MM.1S (cell line): ENCODE results near the gene FANCC.

ENCODE experiments used
- DNase-seq: peaks from one replicate; pipeline ENCODE4 v3.0.0-alpha.2; 2015
- H2AFZ ChIP-seq: fragments of 300-600 bp; sonication (generic); 2 replicates; pipeline ENCODE4 v1.6.0; 2016; ENCODE audit warnings: antibody characterized with exemption, low read length
- H3F3A ChIP-seq: fragments of 300-600 bp; sonication (generic); 2 replicates; pipeline ENCODE4 v1.6.1; 2016; ENCODE audit warnings: mild to moderate bottlenecking, antibody characterized with exemption, low read length, moderate library complexity, mixed read lengths; ENCODE audit not compliant: insufficient read depth
- H3K27ac ChIP-seq: fragments of 300-600 bp; sonication (generic); 2 replicates; pipeline ENCODE4 v1.5.1; 2016; ENCODE audit warnings: mild to moderate bottlenecking, low read length
- H3K27me3 ChIP-seq: fragments of 300-600 bp; sonication (generic); replicated peaks from 2 replicates; pipeline ENCODE4 v1.6.0; 2016; ENCODE audit warnings: low read length; ENCODE audit not compliant: insufficient read depth
- H3K36me3 ChIP-seq: fragments of 300-600 bp; sonication (generic); replicated peaks from 2 replicates; pipeline ENCODE4 v1.6.1; 2016; ENCODE audit warnings: mild to moderate bottlenecking, low read length, mixed read lengths; ENCODE audit not compliant: insufficient read depth
- H3K4me1 ChIP-seq: fragments of 300-600 bp; sonication (generic); 2 replicates; pipeline ENCODE4 v1.6.1; 2016; ENCODE audit warnings: low read length, mixed read lengths
- H3K4me2 ChIP-seq: fragments of 300-600 bp; sonication (generic); 2 replicates; pipeline ENCODE4 v1.6.0; 2016; ENCODE audit warnings: low read depth, low read length
- H3K4me3 ChIP-seq: fragments of 300-600 bp; sonication (generic); 2 replicates; pipeline ENCODE4 v1.5.1; 2016; ENCODE audit warnings: low read length, mixed read lengths
- H3K79me2 ChIP-seq: fragments of 300-600 bp; sonication (generic); 2 replicates; pipeline ENCODE4 v1.6.1; 2016; ENCODE audit warnings: mixed run types, low read length, mixed read lengths
- H3K9ac ChIP-seq: fragments of 300-600 bp; sonication (generic); 2 replicates; pipeline ENCODE4 v1.6.1; 2016; ENCODE audit warnings: low read length, mixed read lengths
- H3K9me2 ChIP-seq: fragments of 300-600 bp; sonication (generic); replicated peaks from 2 replicates; pipeline ENCODE4 v1.6.1; 2016; ENCODE audit warnings: mild to moderate bottlenecking, low read length, mixed read lengths; ENCODE audit not compliant: insufficient read depth
- H3K9me3 ChIP-seq: fragments of 300-600 bp; sonication (generic); replicated peaks from 2 replicates; pipeline ENCODE4 v1.6.1; 2016; ENCODE audit warnings: mild to moderate bottlenecking, low read length, mixed read lengths; ENCODE audit not compliant: insufficient read depth
- H4K20me1 ChIP-seq: fragments of 300-600 bp; sonication (generic); 2 replicates; pipeline ENCODE4 v1.6.1; 2016; ENCODE audit warnings: mild to moderate bottlenecking, low read length, moderate library complexity, mixed read lengths; ENCODE audit not compliant: insufficient read depth
- EZH2 ChIP-seq: fragments of 300-600 bp; sonication (generic); optimal IDR thresholded peaks from 2 replicates; pipeline ENCODE3; 2017; ENCODE audit warnings: low read depth, mild to moderate bottlenecking, antibody characterized with exemption, low read length, mixed read lengths
- EZH2phosphoT487 ChIP-seq: fragments of 300-600 bp; sonication (generic); IDR thresholded peaks from 2 replicates; pipeline ENCODE4 v1.6.1; 2018; ENCODE audit warnings: antibody characterized with exemption, low read length
- TF ChIP-seq, protein P1 (sequence below): fragments of 300-600 bp; sonication (generic); IDR thresholded peaks from 2 replicates; pipeline ENCODE4 v1.5.1; 2016; ENCODE audit warnings: antibody characterized with exemption, low read length, mixed read lengths

FANCC gene

DNA sequence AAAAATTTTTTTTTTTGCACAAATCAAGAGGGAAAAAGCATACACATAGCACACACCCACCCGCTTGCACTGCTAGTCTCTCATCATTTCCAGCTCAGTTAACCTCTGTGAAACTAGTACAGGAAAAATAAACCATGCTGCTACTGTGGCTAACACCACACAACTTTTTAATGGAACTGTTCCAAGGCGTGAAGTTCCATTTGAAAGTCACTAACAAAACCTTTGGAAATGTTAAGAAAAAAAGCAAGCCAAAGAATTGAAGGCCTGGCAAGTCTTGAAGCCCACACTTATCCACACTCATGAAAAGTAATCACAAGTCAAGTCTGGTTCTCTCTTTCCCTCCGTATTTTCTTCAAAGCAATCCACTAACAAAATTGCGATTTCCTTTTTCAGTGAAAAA is 116.3 kb downstream of the FANCC start:
- TF ChIP-seq EZH2 (no peak), EZH2phosphoT487 (no peak)
- TF ChIP-seq, protein P1, sequence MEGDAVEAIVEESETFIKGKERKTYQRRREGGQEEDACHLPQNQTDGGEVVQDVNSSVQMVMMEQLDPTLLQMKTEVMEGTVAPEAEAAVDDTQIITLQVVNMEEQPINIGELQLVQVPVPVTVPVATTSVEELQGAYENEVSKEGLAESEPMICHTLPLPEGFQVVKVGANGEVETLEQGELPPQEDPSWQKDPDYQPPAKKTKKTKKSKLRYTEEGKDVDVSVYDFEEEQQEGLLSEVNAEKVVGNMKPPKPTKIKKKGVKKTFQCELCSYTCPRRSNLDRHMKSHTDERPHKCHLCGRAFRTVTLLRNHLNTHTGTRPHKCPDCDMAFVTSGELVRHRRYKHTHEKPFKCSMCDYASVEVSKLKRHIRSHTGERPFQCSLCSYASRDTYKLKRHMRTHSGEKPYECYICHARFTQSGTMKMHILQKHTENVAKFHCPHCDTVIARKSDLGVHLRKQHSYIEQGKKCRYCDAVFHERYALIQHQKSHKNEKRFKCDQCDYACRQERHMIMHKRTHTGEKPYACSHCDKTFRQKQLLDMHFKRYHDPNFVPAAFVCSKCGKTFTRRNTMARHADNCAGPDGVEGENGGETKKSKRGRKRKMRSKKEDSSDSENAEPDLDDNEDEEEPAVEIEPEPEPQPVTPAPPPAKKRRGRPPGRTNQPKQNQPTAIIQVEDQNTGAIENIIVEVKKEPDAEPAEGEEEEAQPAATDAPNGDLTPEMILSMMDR: no peak
- Histone ChIP-seq H3K27ac (no peak overlapping the region), H3K4me2 (no peak overlapping the region), H3K9ac (no peak overlapping the region), H3K4me1 (no peaks in the 10 kb centered on the region), H3K36me3 (no peaks in the 10 kb centered on the region), H3K9me3 (no peaks in the 10 kb centered on the region), H3F3A (no peaks in the 10 kb centered on the region), H3K79me2 (0 out of 2 replicates have a peak, but pooled peaks cover 2% of the 10 kb centered on the region), H3K4me3 (no peak overlapping the region), H3K27me3 (no peaks in the 10 kb centered on the region), H4K20me1 (no peaks in the 10 kb centered on the region), H2AFZ (no peak overlapping the region), H3K9me2 (no peaks in the 10 kb centered on the region)
- no peak for DNase-seq

DNA sequence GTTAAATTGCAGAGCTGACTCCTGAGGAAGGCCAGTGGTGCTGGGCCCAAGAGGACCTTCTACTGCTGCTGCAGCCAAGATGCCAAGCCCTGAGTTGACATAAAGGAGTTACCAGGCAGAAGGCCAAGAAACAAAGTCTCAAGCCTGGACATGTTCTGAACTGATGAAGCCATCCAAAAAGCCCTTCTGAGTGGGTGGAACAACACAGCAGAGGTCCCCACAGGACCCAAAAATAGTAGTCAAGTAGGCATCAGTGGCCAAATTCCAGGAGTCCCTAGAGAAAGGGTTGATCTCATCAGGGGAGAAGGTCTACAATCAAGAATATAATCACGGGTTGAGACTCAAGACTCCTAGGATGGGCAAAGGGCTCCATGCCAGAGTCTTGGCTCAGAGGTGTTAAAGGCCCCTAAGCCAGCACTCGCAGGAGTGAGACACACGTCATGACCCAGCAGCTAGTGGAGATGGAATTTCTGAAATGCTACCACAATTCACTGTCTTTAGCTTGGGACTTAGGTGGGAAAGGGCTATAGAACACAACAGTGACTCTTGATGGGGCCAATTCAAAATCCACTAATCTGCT is 119.7 kb downstream of the FANCC start:
- Histone ChIP-seq H3K4me3 (no peak overlapping the region), H2AFZ (no peak overlapping the region), H3K9me2 (no peaks in the 10 kb centered on the region), H3K9me3 (no peaks in the 10 kb centered on the region), H4K20me1 (no peaks in the 10 kb centered on the region), H3K4me1 (no peaks in the 10 kb centered on the region), H3K9ac (no peak overlapping the region), H3K4me2 (no peak overlapping the region), H3F3A (no peaks in the 10 kb centered on the region), H3K36me3 (no peaks in the 10 kb centered on the region), H3K27me3 (no peaks in the 10 kb centered on the region), H3K79me2 (no peaks in the 10 kb centered on the region), H3K27ac (no peak overlapping the region)
- no peak for TF ChIP-seq EZH2
- TF ChIP-seq, protein P1: no peak
- TF ChIP-seq EZH2phosphoT487: no peak
- no peak for DNase-seq

DNA sequence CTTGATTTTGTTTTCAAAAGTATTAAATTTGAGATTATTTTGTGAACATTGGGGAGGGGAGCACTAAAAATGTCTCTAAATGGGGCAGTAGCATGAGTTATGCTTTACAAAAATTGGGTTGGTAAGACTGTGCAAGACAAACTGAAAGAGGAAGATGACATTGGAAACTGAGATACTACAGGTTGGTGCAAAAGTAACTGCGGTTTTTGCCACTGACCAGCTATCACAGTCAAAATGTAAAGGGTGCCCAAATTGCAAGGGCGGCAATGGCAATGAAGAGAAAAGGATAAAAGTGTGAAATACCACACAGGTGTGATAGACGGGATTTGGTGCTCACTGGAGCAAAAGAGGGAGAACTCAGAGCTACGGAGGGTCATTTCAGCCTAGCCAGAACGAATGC is 124.0 kb downstream of the FANCC start:
- no peak overlapping the region for H3K27ac ChIP-seq
- no peak for DNase-seq
- H3F3A ChIP-seq: no peaks in the 10 kb centered on the region
- TF ChIP-seq EZH2phosphoT487 (no peak), EZH2 (no peak)
- TF ChIP-seq, protein P1: no peak
- no peak overlapping the region for H3K9ac ChIP-seq
- H4K20me1 ChIP-seq: no peaks in the 10 kb centered on the region
- H3K9me3 ChIP-seq: no peaks in the 10 kb centered on the region
- no peaks in the 10 kb centered on the region for H3K79me2 ChIP-seq
- H3K9me2 ChIP-seq: no peaks in the 10 kb centered on the region
- H2AFZ ChIP-seq: no peak overlapping the region
- H3K36me3 ChIP-seq: no peaks in the 10 kb centered on the region
- no peaks in the 10 kb centered on the region for H3K4me1 ChIP-seq
- no peak overlapping the region for H3K4me2 ChIP-seq
- H3K4me3 ChIP-seq: no peak overlapping the region
- no peaks in the 10 kb centered on the region for H3K27me3 ChIP-seq
